Measurements from ENCODE around the gene AGFG1. TPM values are rescaled to one million over a fixed set of nuclear protein-coding genes. Genes with fewer than 3 reads are reported as not detected.

Gene AGFG1
- total RNA-seq, 1 donor from 2014 or later = 58.2 TPM

DNA sequence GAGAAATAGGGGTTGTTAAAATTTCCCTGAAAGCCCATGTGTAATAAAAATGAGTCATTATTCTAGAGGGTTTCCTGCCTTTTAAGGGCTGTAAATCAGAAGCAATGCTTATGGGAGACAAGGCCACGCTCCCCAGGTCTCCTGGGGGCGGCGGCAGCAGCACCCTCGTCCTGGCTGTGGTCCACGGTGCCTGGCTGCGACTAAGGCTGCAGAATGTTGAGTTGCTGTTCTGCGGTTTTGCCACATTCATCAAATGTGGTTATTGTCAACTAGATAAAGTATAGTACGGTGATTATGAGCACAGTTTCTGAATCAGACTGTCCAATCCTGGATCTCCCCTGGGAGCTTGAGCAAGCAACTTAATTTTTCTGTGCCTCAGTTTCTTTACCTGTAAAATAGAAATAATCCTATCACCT, 11.9 kb upstream of the AGFG1 start:
- intact Hi-C loops (cut with DNase I) = no loop called here
- no peak for DNase-seq (ENCODE audit: low spot score)

DNA sequence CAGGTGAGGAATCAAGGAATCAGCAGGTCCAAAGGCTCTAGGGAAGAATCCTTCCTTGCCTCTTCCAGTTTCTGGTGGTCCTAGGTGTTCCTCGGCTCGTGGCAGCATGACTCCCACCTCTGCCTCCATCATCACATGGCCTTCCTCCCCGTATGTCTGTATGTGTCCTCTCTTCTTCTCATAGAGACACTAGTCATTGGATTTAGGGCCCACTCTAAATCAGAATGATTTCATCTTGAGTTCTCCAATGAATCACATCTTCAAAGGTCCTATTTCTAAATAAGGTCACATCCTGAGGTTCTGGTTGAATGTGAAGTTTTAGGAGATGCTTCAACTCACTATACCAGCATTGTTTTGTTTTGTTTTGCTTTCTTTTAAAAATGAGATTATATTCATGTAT, 11.1 kb upstream of the AGFG1 start:
- no peak for DNase-seq (ENCODE audit: low spot score)
- intact Hi-C loops (cut with DNase I) = no loop called here

DNA sequence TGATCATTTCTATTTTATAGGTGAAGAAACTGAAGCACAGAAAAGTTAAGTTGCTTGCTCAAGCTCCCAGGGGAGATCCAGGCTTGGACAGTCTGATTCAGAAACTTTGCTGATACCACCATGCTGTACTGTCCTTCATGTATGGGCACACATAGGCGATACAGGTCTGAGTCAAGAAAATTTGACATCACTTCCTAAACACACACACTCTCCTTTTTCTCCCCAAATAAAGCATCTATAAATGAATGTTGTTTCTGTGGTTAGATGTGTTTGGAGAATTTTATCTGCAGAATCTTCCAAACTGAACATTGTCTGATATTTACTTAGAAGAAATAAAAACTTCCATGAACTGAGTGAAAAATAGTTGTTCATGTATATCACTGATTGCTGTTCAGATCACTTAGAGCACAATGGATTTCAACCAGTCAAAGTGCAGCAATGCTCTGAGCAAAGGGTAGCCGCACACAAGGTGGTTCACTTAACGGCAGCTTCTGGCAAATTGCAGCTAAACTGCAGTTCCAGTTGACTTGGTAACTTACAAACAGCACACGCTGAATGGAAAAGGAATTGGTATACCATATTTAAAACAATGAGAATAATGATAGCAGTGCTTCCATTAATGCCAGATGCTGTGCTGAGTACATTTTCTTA, 10.0 kb upstream of the AGFG1 start:
- intact Hi-C loops (cut with DNase I) = no loop called here
- DNase-seq (ENCODE audit: low spot score) = no peak

DNA sequence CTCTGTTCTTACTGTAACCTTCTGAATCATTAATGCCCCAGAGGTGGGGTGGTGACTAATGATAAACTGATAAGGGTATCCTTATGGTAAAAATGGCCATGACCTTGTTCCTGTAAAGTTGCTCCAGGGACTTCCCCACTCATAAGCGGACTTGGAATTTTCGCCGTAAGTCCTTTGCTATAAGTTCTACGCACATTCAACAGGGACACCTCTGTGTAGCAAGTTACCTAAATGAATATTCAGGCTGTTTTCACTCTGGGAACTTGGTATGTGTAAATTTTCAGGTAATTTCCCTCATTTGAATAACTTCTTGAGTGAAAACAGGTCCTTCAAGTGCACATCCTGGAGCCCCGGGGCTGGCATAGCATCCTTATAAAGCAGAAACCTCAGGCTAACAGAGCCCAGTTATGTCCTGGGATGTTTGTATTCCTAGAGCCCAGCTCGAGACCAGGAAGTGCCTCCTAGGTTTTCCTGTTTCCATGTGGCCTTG, 9.4 kb upstream of the AGFG1 start:
- no peak for DNase-seq (ENCODE audit: low spot score)
- intact Hi-C loops (cut with DNase I) = no loop called here

DNA sequence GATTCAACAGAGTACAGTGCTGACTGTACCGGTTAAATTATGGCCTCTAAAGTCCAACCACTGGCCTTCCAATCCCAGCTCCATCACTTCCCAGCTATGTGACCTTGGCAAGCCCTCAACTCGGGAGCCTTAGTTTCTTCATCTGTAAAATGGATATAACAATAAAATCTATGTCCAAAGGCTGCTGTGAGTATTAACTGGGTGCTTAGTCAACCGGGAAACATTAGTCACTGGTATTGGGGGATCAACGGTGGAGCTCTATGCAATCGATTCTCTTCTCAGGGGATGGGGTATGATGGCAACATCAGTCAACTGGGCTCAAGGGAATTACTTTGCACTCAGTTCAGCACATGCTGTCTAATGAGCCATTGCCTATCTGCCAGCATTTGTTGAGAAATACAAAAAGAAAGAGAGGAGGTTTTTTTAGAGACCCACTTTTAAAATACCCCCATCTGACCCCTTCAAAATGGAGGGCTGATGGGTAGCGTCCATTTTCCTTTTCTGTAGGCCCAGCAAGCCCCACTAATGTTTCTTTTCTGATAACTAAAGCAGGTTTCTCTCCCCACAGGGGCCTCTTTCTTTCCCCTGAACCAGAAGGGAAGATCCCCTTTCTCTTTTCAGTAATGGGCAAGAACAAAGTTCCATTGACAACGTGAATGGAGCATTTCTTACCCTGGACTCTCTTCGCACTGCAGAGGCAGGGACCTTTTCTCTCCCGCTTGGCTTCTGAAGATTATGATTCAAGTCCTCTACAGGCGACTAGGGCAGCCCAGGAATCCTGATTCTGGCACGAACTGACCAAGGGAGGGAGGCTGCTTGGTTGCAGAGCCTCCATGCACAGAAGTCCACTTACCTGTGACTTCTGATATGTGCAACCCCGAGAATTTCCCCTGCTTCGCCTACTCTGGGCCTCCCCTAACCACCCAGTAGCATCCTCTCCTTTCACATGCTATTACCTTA, 8.7 kb upstream of the AGFG1 start:
- no peak for DNase-seq (ENCODE audit: low spot score)
- intact Hi-C loops (cut with DNase I) = no loop called here

DNA sequence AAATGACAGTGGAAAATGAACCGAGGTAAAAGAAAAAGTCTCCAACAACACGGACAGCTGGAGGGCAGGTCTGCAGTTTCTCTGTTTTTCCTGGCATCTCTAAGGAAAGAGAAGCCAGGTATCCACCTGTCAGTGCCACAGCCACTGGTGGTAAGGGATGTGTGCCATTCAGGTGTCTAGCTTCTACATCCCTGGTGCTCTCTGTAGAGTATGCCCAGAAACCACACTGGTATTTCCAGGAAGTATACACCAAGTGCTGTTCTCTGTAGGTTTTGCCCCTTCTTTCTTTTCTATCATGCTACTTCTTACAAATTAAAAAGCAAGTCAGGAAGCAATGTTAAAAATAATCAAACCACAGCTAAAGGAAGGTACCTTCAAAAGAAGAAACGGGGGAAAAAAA, 7.6 kb upstream of the AGFG1 start:
- intact Hi-C loops (cut with DNase I) = no loop called here
- DNase-seq (ENCODE audit: low spot score) = no peak

DNA sequence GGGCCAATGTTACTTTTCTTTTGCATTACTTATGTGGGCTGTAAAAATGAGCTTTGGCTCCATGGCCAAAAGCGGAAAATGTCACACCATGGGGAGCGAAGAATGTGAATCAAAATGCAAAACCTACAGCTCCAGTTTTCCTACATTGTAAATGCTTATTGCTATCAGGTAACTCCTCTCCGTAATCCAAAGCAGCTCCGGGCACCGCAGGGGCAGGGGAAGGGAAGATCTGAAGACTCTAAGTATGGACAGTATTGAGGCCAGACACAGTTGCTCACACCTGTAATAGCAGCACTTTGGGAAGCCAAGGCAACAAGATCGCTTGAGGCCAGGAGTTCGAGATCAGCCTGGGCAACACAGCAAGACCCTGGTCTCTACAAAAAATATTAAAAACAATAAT, 7.1 kb upstream of the AGFG1 start:
- intact Hi-C loops (cut with DNase I) = no loop called here
- DNase-seq (ENCODE audit: low spot score) = no peak

DNA sequence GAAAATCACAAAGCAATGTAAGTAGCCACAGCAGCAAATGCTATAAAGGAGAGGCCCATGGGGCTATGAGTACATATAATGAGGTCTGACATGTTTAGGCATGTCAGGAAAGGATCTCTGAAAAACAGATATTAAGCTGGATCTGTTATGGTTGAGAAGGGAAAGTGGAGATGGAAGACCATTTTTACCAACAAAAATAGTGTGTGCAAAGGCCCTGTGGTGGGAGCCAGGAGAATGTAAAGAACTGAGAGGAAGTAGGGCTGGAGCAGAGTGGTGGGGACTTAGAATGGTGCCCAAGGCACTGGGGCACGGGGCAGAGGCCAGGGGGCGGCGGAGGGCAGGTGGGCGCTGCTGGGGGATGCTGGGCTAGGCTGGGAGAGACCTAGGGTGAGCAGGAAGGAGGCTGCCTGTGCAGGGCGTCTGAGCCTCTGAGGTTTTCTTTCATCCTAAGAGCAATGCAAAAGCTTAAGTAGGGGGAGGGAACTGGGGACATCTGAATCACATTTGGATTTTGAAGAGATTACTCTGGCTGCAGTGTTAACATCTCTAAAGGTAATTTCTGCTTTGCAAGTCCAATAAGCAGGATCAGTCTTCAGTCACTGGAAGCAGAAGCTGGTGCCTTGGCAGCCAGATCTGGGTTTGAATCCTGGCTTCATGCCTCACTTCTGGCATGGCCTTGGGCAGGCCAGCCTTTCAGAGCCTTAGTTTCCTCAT, 4.9 kb upstream of the AGFG1 start:
- no peak for DNase-seq (ENCODE audit: low spot score)
- intact Hi-C loops (cut with DNase I) = no loop called here

DNA sequence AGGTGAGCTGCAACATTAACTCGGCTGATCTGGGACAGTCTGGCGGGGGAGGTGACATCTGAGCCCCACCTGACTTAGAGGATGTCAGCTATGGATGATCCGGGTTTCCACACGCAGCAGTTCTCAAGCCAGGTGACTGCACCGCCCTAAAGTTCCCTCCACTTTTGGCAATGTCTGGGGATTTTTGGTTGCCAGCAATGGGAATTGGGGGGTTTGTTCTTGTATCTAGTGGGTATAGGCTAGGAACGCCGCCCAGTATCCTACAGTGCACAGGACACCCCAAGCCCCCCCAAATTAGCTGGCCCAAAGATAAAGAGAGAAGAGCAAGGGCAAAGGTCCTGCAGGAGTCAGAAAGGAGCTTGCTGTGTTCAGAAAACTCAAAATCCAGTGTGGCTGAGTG, 544 bp upstream of the AGFG1 start:
- DNase-seq (ENCODE audit: low spot score) = no peak
- intact Hi-C loops (cut with DNase I) = loop anchor here (5.0 kb wide), 2 partner anchors 41 to 64 kb away; no protein-coding TSS in a partner anchor

DNA sequence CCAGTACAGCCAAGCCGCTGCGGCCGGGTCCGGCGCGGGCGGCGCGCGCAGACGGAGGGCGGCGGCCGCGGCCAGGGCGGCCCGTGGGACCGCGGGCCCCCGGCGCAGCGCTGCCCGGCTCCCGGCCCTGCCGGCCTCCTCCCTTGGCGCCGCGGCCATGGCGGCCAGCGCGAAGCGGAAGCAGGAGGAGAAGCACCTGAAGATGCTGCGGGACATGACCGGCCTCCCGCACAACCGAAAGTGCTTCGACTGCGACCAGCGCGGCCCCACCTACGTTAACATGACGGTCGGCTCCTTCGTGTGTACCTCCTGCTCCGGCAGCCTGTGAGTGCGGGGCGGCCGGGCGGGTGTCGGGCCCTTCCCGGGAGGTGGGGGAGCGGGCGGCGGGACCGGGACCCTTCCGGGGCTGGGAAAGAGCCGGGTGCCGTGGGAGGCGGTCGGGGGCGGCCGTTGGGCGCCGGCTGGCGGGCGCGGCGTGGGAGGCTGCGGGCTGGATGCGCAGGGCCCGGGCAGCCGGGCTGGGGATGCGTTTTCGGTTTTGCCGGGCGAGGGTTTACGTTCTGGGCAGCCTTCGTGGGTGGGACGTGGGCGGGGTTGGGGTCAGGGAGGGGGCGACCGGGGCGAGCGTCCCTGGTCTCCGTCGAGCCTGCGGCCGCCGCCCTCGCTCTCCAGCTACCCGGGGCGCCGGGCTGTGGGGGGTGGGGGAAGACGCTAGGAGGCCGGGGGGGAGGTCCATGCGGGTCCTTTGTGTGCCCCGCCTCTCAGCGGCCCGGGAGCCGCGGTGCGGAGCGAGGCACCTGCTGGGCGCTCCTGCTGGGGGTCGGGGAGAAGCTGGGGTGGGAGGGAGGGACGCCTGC, 537 bp downstream of the AGFG1 start:
- peak; percentile 77 for DNase-seq (ENCODE audit: low spot score)
- intact Hi-C loops (cut with DNase I) = loop anchor here (2.0 to 5.0 kb wide), 3 partner anchors 40 to 294 kb away; no protein-coding TSS in a partner anchor

DNA sequence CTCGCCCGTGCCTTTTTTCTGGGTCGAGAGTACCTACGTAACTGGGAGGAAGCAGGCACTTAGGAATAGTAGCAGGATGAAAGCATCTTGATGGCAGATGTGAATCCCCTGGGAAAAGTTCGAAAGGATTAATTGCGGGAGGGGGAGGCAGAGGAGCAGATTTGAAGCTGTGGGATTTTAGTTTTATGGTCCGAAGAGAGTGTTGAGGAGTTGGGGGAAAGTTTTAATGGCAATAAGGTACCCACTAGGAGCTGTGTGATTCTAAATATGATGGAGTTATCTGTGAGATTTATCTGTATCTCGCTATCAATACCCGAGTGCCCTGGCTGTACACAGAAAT, 1.1 kb downstream of the AGFG1 start:
- intact Hi-C loops (cut with DNase I) = loop anchor here (2.0 to 5.0 kb wide), 3 partner anchors 39 to 294 kb away; no protein-coding TSS in a partner anchor
- DNase-seq (ENCODE audit: low spot score) = no peak

DNA sequence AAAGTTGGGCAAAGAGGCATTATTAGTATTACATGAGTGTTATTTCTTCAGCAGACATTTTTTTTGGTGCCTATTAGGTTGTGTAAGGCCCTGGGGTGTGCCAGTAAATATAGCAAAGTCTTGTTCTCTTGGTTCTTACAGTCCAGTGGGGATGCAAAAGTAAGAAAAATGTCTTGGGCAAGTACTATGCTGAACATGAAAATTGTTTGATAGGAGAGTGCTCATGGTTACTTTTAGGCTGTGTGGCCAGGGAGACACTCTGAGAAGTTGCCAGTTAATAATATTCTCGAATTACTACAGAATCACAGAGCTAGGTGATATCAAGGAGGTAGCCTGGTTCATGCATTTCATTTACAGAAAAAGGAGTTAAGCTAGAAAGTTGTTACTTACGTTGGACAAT, 1.9 kb downstream of the AGFG1 start:
- DNase-seq (ENCODE audit: low spot score) = no peak
- intact Hi-C loops (cut with DNase I) = loop anchor here (2.0 to 5.0 kb wide), 3 partner anchors 38 to 293 kb away; no protein-coding TSS in a partner anchor

DNA sequence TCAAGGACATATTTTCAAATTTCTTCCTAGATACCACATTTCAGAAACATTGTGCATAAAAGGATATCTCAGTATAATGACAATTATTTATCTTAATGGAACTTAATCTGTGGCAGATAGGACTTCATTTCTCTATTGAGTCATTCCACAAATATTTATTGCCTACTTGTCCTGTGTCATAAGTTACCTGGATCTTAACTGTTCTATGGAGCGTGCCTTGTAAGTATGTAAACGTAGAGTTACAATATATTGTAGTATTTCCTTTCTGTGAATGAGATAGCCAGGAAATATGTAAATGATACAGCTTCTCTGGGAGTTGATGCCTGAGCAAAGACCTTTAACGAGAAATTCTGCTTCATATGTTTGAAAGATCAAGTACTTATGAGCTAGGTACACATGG, 2.5 kb downstream of the AGFG1 start:
- no peak for DNase-seq (ENCODE audit: low spot score)
- intact Hi-C loops (cut with DNase I) = loop anchor here (5.0 kb wide), 2 partner anchors 38 to 67 kb away; no protein-coding TSS in a partner anchor

DNA sequence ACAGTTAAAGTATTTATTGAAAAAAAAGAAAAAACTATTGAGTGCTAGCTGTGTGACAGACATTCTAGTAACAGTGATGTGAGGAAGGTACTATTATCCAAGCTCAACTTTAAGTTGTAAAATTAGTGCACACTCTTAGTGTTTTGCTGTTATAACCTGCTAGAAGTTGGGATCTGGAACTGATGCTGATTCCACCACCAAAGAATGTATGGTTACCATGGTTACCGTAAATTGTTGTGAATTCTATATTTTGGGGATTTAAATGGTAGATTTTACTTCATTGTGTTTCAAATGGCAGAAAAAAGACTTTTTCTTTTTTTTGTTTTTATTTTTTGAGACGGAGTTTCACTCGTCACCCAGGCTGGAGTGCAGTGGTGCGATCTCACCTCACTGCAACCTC, 5.3 kb downstream of the AGFG1 start:
- DNase-seq (ENCODE audit: low spot score) = no peak
- intact Hi-C loops (cut with DNase I) = loop anchor here (5.0 kb wide), 1 partner anchor 180 kb away; no protein-coding TSS in a partner anchor

DNA sequence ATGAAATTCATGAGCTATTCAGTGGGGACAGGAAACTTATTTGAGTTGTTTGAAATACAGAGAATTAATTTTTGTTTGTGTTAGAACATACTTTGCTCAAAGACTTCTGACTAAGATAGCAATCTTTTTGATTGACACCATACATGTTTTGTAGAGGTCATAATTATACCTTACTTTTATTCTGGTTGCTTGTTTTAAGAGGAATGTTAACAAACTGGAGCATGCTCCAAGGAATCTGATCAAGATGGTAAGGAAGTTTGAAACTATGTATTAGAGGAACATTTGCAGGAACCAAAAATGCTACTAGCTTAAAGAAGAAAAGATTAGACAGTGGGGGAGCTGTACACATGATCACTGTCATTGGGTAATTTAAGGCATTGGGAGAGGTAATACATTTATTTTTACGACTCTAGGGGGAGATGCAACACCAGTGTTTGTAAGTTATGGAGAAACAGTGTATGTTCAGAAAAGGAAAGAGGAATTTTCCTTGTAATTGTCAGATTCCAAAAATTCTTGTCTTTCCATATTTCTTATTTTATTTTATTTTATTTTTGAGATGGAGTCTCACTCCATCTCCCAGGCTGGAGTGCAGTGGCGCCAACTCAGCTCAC, 8.0 kb downstream of the AGFG1 start:
- intact Hi-C loops (cut with DNase I) = loop anchor here (5.0 kb wide), 1 partner anchor 177 kb away; no protein-coding TSS in a partner anchor
- no peak for DNase-seq (ENCODE audit: low spot score)

DNA sequence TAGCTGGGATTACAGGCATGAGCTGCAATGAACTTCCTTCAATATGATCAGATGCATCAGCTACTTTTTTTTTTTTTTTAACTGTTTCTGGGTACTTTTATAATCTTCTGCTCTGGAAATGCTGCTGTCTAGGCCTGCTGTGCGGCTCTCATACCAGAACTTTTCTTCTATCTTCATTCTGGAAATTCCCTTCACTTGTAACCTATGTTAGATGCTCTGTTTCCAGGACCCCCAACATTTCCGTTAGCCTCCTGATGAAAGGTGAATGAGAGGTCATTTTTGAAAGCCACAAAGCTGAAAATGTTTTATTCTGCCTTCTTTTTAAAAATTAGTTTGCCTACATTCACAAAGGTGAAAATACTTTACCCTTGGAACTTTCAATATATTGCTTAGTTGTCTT, 8.6 kb downstream of the AGFG1 start:
- DNase-seq (ENCODE audit: low spot score) = no peak
- intact Hi-C loops (cut with DNase I) = no loop called here

DNA sequence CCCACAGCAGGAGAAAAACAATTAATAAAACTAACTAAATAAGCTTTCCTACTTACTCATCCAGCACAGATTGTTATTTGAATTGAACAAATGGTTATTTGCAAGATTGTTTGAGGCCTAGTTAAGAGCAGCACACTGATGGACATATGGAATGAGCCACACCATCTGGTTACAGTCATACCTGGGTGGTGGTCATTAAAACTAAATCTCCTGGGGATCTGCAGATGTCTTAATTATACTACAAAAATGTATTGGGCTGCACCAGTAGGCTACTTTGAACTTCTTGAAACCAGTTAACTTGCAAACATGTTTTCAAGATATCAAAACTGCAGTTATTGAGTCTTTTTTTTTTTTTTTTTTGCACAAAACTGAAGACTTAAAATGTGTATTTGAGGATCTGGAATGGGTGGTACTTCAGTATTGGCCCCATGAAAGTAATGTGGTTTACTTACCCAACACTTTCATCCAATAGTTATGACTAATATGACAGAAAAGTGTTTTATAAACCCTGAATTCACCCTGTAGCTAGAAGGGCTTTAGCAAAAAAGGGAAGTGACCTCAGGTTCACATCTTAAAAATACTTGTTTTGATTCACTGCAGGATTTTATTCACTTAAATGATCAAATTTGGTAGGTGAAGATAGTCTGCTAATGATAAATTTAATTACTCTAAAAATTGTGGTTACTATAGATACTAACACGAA, 10.8 kb downstream of the AGFG1 start:
- no peak for DNase-seq (ENCODE audit: low spot score)
- intact Hi-C loops (cut with DNase I) = no loop called here

DNA sequence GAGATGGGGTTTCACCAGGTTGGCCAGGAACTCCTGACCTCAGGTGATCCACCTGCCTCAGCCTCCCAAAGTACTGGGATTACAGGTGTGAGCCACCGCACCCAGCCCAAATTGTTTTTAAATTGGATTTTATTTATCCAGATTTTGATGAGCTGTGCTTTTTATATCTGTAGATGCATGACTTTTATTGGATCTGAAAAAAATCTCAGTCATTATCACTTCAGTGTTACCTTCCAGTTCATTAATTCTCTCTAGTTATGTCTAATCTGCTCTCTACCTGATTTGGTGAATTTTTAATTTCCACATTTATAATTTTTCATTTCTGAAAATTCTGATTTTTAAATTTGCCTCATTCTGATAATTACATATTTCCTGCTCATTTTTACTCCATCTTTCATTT, 13.5 kb downstream of the AGFG1 start:
- no peak for DNase-seq (ENCODE audit: low spot score)
- intact Hi-C loops (cut with DNase I) = no loop called here

All from cardiac septum (tissue), 1 donor.